ENCODE data around the gene ASGR2.

- no peak for TF ChIP-seq TAF1 (IDR thresholded peaks at IDR 0.05; ENCODE audit: low read depth, low read length)
- no peak for TF ChIP-seq PAX5 (IDR thresholded peaks at IDR 0.05; ENCODE audit: insufficient read depth, low read length, severe bottlenecking)
- TF ChIP-seq POLR2A (IDR thresholded peaks at IDR 0.05; ENCODE audit: low read depth, low read length), result no peak
- no peak for TF ChIP-seq POLR2AphosphoS5 (IDR thresholded peaks at IDR 0.05; ENCODE audit: low read depth, low read length)
- TF ChIP-seq POU2F2 (IDR thresholded peaks at IDR 0.05; ENCODE audit: low read depth, low read length), result no peak
These were observed 33.1 kb downstream of the ASGR2 start for GRCh38 chr17:7081341-7082062.

Measured in GM12891 (cell line).